ENCODE data around the gene PTBP3. TPM values are rescaled to one million over a fixed set of nuclear protein-coding genes. Genes with fewer than 3 reads are reported as not detected.

PTBP3 gene
- polyA plus RNA-seq, 1 of the 3 experiments (the other 2 are of a cell fraction): 6.1 TPM

GRCh38 chr9:112311497-112311896 is 21.9 kb downstream of the PTBP3 start:
- no peak for TF ChIP-seq MAX (IDR thresholded peaks at IDR 0.05; ENCODE audit: low read depth)
- no peak for TF ChIP-seq TAF1 (IDR thresholded peaks at IDR 0.05; ENCODE audit: borderline replicate concordance, low read depth, low read length)
- no peak for TF ChIP-seq TCF12 (IDR thresholded peaks at IDR 0.05)
- TF ChIP-seq POLR2AphosphoS5 (IDR thresholded peaks at IDR 0.05; ENCODE audit: low read depth, low read length): no peak
- TF ChIP-seq USF2 (IDR thresholded peaks at IDR 0.05; ENCODE audit: borderline replicate concordance, low read depth, low read length): no peak
- TF ChIP-seq SIN3A (IDR thresholded peaks at IDR 0.05; ENCODE audit: borderline replicate concordance, low read depth, low read length): no peak
- no peak for TF ChIP-seq PBX3 (IDR thresholded peaks at IDR 0.05)
- TF ChIP-seq FOSL2 (IDR thresholded peaks at IDR 0.05; ENCODE audit: borderline replicate concordance, low read depth): no peak
- no peak for TF ChIP-seq RCOR1 (IDR thresholded peaks at IDR 0.05; ENCODE audit: low read length)
- no peak for TF ChIP-seq NFIC (IDR thresholded peaks at IDR 0.05; ENCODE audit: borderline replicate concordance)
- TF ChIP-seq YY1 (IDR thresholded peaks at IDR 0.05; ENCODE audit: low read depth): no peak
- TF ChIP-seq FOXJ3 (CRISPR knock-in tag; IDR thresholded peaks at IDR 0.05): no peak
- TF ChIP-seq GATA2 (CRISPR knock-in tag; IDR thresholded peaks at IDR 0.05): no peak
- Histone ChIP-seq H3K79me2 (ENCODE audit: insufficient read depth) (peaks cover 100% of the 10 kb centered on the region), H3K9me3 (no peaks in the 10 kb centered on the region), H3K9ac (no peak overlapping the region), H3K36me3 (replicated peaks in 1 of 2; ENCODE audit: control insufficient read depth in 1 of 2, insufficient read depth in 2 of 2, low read length in 1 of 2) (peaks cover 0 to 15% of the 10 kb centered on the region in 2 experiments), H3K9me2 (no peaks in the 10 kb centered on the region), H3F3A (replicated peaks; ENCODE audit: insufficient read depth) (no peaks in the 10 kb centered on the region), H3K4me3 (ENCODE audit: low read depth in 2 of 2, low read length in 1 of 2) (no peak overlapping the region), H4K20me1 (ENCODE audit: insufficient read depth) (peaks cover 58% of the 10 kb centered on the region), H3K4me1 (ENCODE audit: control insufficient read depth in 1 of 2, insufficient read depth in 2 of 2, low read depth in 1 of 2, low read length in 1 of 2) (no peaks in the 10 kb centered on the region; a peak in 1 of 4 replicates), H3K27ac (ENCODE audit: low read depth in 2 of 2, low read length in 1 of 2) (no peak overlapping the region), H3K27me3 (ENCODE audit: insufficient read depth) (no peaks in the 10 kb centered on the region), H2AFZ (ENCODE audit: low read depth) (no peak overlapping the region), H3K4me2 (no peak overlapping the region)
- ChIA-PET POLR2A (no interaction called here), CTCF (interaction anchor here (1.4 kb wide), 1 partner anchor 9 kb away, joined by 4 read pairs; no protein-coding TSS in a partner anchor)
- WGBS (ENCODE audit: low lambda C conversion rate): 83% methylated on average over 3 of the region's 3 CpGs
- no peak for DNase-seq

GRCh38 chr9:112310826-112311225 is 22.6 kb downstream of the PTBP3 start:
- WGBS (ENCODE audit: low lambda C conversion rate): 96% methylated on average over 4 of the region's 4 CpGs
- ChIA-PET POLR2A (interaction anchor here (0.5 kb wide), 1 partner anchor 11 kb away, joined by 3 read pairs; no protein-coding TSS in a partner anchor), CTCF (interaction anchor here (1.4 kb wide), 1 partner anchor 10 kb away, joined by 4 read pairs; no protein-coding TSS in a partner anchor)
- TF ChIP-seq FOXM1 (IDR thresholded peaks at IDR 0.05; ENCODE audit: low read depth): no peak
- TF ChIP-seq TEAD4 (IDR thresholded peaks at IDR 0.05; ENCODE audit: borderline replicate concordance, insufficient read depth): no peak
- TF ChIP-seq NRF1 (IDR thresholded peaks at IDR 0.05; ENCODE audit: low read depth, low read length): no peak
- no peak for TF ChIP-seq EZH2phosphoT487 (IDR thresholded peaks at IDR 0.05; ENCODE audit: borderline replicate concordance, low read depth)
- TF ChIP-seq TAF1 (IDR thresholded peaks at IDR 0.05; ENCODE audit: borderline replicate concordance, low read depth, low read length): no peak
- TF ChIP-seq RXRA (IDR thresholded peaks at IDR 0.05; ENCODE audit: borderline replicate concordance, low read depth): no peak
- no peak for TF ChIP-seq REST (IDR thresholded peaks at IDR 0.05; ENCODE audit: low read depth, low read length)
- no peak for TF ChIP-seq MXI1 (IDR thresholded peaks at IDR 0.05; ENCODE audit: low read depth, low read length)
- no peak for TF ChIP-seq ELF1 (IDR thresholded peaks at IDR 0.05)
- no peak for TF ChIP-seq RCOR1 (IDR thresholded peaks at IDR 0.05; ENCODE audit: low read length)
- TF ChIP-seq YY1 (IDR thresholded peaks at IDR 0.05; ENCODE audit: low read depth): no peak
- TF ChIP-seq SMC3 (IDR thresholded peaks at IDR 0.05; ENCODE audit: low read depth, low read length): no peak
- no peak for TF ChIP-seq EP300 (IDR thresholded peaks at IDR 0.05; ENCODE audit: borderline replicate concordance in 1 of 2, low read depth in 1 of 2, low read length in 1 of 2)
- no peak for TF ChIP-seq FOSL2 (IDR thresholded peaks at IDR 0.05; ENCODE audit: borderline replicate concordance, low read depth)
- no peak for TF ChIP-seq JUND (IDR thresholded peaks at IDR 0.05)
- TF ChIP-seq FOXJ3 (CRISPR knock-in tag; IDR thresholded peaks at IDR 0.05): no peak

More at GRCh38 chr9:112310826-112311225, 22.6 kb downstream of the PTBP3 start:
- H3K36me3 ChIP-seq (replicated peaks in 1 of 2; ENCODE audit: control insufficient read depth in 1 of 2, insufficient read depth in 2 of 2, low read length in 1 of 2): peaks cover 0 to 15% of the 10 kb centered on the region in 2 experiments
- no peak overlapping the region for H2AFZ ChIP-seq (ENCODE audit: low read depth)
- no peak overlapping the region for H3K4me3 ChIP-seq (ENCODE audit: low read depth in 2 of 2, low read length in 1 of 2)
- H3K79me2 ChIP-seq (ENCODE audit: insufficient read depth): peaks cover 98% of the 10 kb centered on the region
- no peaks in the 10 kb centered on the region for H3K9me3 ChIP-seq
- H3K4me2 ChIP-seq: no peak overlapping the region
- H3K27me3 ChIP-seq (ENCODE audit: insufficient read depth): no peaks in the 10 kb centered on the region
- no peak overlapping the region for H3K27ac ChIP-seq (ENCODE audit: low read depth in 2 of 2, low read length in 1 of 2)
- DNase-seq: no peak
- no peaks in the 10 kb centered on the region for H3F3A ChIP-seq (replicated peaks; ENCODE audit: insufficient read depth)
- H3K9ac ChIP-seq: no peak overlapping the region
- H4K20me1 ChIP-seq (ENCODE audit: insufficient read depth): peaks cover 51% of the 10 kb centered on the region
- H3K9me2 ChIP-seq: no peaks in the 10 kb centered on the region
- no peaks in the 10 kb centered on the region; a peak in 1 of 4 replicates for H3K4me1 ChIP-seq (ENCODE audit: control insufficient read depth in 1 of 2, insufficient read depth in 2 of 2, low read depth in 1 of 2, low read length in 1 of 2)
